Measurements from ENCODE around the gene ZNF699. TPM values are rescaled to one million over a fixed set of nuclear protein-coding genes. Genes with fewer than 3 reads are reported as not detected.
"Not testable (repeated sequence)": the region's sequence is repeated elsewhere in the genome, so short reads cannot be mapped to it uniquely, and the experiment has no call there.

Gene ZNF699
- total and polyA plus RNA-seq, 3 donors from 2014 or later: 2.2 to 12.0 (median 11.9) TPM

- H3K27ac ChIP-seq: peak overlapping the region; percentile 88 to 89
- WGBS, 2 donors: 30 to 31% methylated on average over 9 of the region's 9 CpGs
- H3K9me3 ChIP-seq: no peaks in the 10 kb centered on the region
- TF ChIP-seq POLR2A (IDR thresholded peaks at IDR 0.05) (no peak), CTCF (IDR thresholded peaks at IDR 0.05) (no peak)
- H3K4me3 ChIP-seq: peak overlapping the region; percentile 70 to 84
- intact Hi-C loops (cut with DNase I; ENCODE audit: low total_unique reads): no loop called here
- H3K36me3 ChIP-seq (ENCODE audit: low read depth, missing control alignments): no peaks in the 10 kb centered on the region
- no peaks in the 10 kb centered on the region for H3K27me3 ChIP-seq
- no peak for DNase-seq
- H3K4me1 ChIP-seq: peaks cover 14% of the 10 kb centered on the region
Measured at GRCh38 chr19:9324584-9324962, 14.9 kb upstream of the ZNF699 start.

GRCh38 chr19:9323919-9324583, 14.4 kb upstream of the ZNF699 start, which contains the start of gene ZNF559:
Gene ZNF559 (plus strand): TSS chr19:9324179. CDS start chr19:9338550, 14,371 bp downstream.
- H3K36me3 ChIP-seq (ENCODE audit: low read depth, missing control alignments): no peaks in the 10 kb centered on the region
- H3K27ac ChIP-seq: peak within 1 kb of the TSS; percentile 88 to 89
- H3K4me3 ChIP-seq: peak within 1 kb of the TSS; percentile 70 to 84
- no peaks in the 10 kb centered on the region for H3K9me3 ChIP-seq
- WGBS, 2 donors: 0% methylated on average over 33 to 48 of the region's 48 CpGs
- H3K27me3 ChIP-seq: no peaks in the 10 kb centered on the region
- DNase-seq: peak; percentile 95
- intact Hi-C loops (cut with DNase I; ENCODE audit: low total_unique reads): no loop called here
- TF ChIP-seq POLR2A (IDR thresholded peaks at IDR 0.05) (no peak), CTCF (IDR thresholded peaks at IDR 0.05) (no peak)
- H3K4me1 ChIP-seq: peaks cover 14% of the 10 kb centered on the region

- no peaks in the 10 kb centered on the region for H3K9me3 ChIP-seq
- peaks cover 14% of the 10 kb centered on the region for H3K4me1 ChIP-seq
- no peaks in the 10 kb centered on the region for H3K27me3 ChIP-seq
- intact Hi-C loops (cut with DNase I; ENCODE audit: low total_unique reads): no loop called here
- WGBS, 2 donors: 1 to 2% methylated on average over 9 of the region's 9 CpGs
- TF ChIP-seq CTCF (IDR thresholded peaks at IDR 0.05): no peak
- TF ChIP-seq POLR2A (IDR thresholded peaks at IDR 0.05): no peak
- DNase-seq: peak; percentile 94
- H3K4me3 ChIP-seq: peak overlapping the region; percentile 70 to 84
- peak overlapping the region; percentile 88 to 89 for H3K27ac ChIP-seq
- H3K36me3 ChIP-seq (ENCODE audit: low read depth, missing control alignments): no peaks in the 10 kb centered on the region
Measured at GRCh38 chr19:9323557-9323918, 13.9 kb upstream of the ZNF699 start.

GRCh38 chr19:9322201-9322600, 12.6 kb upstream of the ZNF699 start:
- WGBS, 2 donors: 89 to 90% methylated on average over 5 to 10 of the region's 10 CpGs
- H3K27me3 ChIP-seq; H3K9me3 ChIP-seq; DNase-seq; H3K36me3 ChIP-seq (ENCODE audit: low read depth, missing control alignments); H3K4me3 ChIP-seq; intact Hi-C loops (cut with DNase I; ENCODE audit: low total_unique reads): not testable (repeated sequence)
- Histone ChIP-seq H3K27ac (peak overlapping the region in 1 of 2 donors; percentile 89), H3K4me1 (peaks cover 14% of the 10 kb centered on the region)

DNA sequence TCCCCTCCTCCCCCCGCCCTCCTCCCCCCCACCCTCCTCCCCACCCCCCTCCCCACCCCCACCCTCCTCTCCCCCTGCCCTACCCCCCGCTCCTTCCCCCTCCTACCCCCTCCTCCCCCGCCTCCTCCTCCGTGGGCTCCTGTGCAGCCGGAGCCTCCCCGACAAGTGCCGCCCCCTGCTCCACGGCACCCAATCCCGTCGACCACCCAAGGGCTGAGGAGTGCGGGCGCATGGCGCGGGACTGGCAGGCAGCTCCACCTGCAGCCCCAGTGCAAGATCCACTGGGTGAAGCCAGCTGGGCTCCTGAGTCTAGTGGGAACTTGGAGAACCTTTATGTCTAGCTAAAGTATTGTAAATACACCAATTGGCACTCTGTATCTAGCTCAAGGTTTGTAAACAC, 12.1 kb upstream of the ZNF699 start:
- H3K4me1 ChIP-seq: peaks cover 14% of the 10 kb centered on the region
- H3K27ac ChIP-seq; H3K27me3 ChIP-seq; H3K4me3 ChIP-seq; H3K36me3 ChIP-seq (ENCODE audit: low read depth, missing control alignments); DNase-seq; H3K9me3 ChIP-seq; intact Hi-C loops (cut with DNase I; ENCODE audit: low total_unique reads): not testable (repeated sequence)
- WGBS, 2 donors: 84% methylated on average over 9 of the region's 14 CpGs; no CpG with 5 or more reads in 1 of the 2 donors

DNA sequence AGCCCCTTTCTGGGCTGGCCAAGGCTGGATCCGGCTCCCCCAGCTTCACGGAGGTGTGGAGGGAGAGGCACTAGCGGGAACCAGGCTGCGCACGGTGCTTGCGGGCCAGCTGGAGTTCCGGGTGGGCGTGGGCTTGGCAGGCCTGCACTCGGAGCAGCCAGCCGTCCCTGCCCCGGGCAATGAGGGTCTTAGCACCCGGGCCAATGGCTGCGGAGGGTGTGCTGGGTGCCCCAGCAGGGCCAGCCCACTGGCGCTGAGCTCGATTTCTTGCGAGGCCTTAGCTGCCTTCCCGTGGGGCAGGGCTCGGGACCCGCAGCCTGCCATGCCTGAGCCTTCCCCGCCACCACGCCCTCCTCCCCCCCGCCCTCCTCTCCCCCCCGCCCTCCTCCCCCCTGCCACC, 11.7 kb upstream of the ZNF699 start:
- no peak for TF ChIP-seq CTCF (IDR thresholded peaks at IDR 0.05)
- TF ChIP-seq POLR2A (IDR thresholded peaks at IDR 0.05): no peak
- DNase-seq: no peak
- intact Hi-C loops (cut with DNase I; ENCODE audit: low total_unique reads): no loop called here
- Histone ChIP-seq H3K27me3 (no peaks in the 10 kb centered on the region), H3K9me3 (no peaks in the 10 kb centered on the region), H3K36me3 (ENCODE audit: low read depth, missing control alignments) (no peaks in the 10 kb centered on the region), H3K27ac (no peak overlapping the region), H3K4me1 (peaks cover 14% of the 10 kb centered on the region), H3K4me3 (no peak overlapping the region)
- 86 to 96% methylated on average over 16 to 20 of the region's 23 CpGs for WGBS, 2 donors

Data from testis (tissue), 3 donors.